LNCaP clone FGC (cell line): ENCODE data around the gene SNAI1.

Experiments used
- DNase-seq: peaks from one replicate; pipeline ENCODE4 v3.0.0-alpha.2; 2011; ENCODE audit warnings: low read depth
- H3K4me3 ChIP-seq: 2 replicates; pipeline ENCODE4 v1.5.1; 2011; ENCODE audit warnings: mild to moderate bottlenecking, low read depth, low read length, control low read depth
- CTCF ChIP-seq: IDR thresholded peaks from 2 replicates; pipeline ENCODE4 v1.5.1; 2012; ENCODE audit warnings: mild to moderate bottlenecking; ENCODE audit not compliant: control insufficient read depth, insufficient read depth; ENCODE audit errors: extremely low read depth

Gene SNAI1

DNA sequence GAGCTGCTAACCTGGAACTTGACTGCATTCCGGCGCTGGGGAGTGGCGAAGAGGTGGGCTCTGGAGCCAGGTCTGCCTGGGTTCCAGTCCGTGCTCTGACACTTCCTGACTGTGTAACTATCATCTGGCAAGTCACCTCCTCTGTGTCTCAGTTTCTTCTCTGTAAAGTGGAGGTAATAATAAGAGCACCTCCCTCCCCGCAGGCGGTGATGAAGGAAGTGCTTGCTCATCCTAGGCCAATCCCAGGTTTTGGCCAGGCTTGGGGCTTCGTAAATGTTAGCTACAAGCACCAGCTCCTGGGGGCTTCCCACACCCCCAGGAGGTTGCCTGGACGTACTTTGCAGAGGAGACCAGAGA, 32.8 kb downstream of the SNAI1 start:
- TF ChIP-seq CTCF = no peak
- DNase-seq = no peak
- no peak overlapping the region for H3K4me3 ChIP-seq

GRCh38 chr20:50015993-50016770, 33.4 kb downstream of the SNAI1 start:
- no peak overlapping the region for H3K4me3 ChIP-seq
- no peak for DNase-seq
- TF ChIP-seq CTCF = no peak

- TF ChIP-seq CTCF = no peak
- no peak overlapping the region for H3K4me3 ChIP-seq
- DNase-seq = no peak
Measured at GRCh38 chr20:50017160-50017559, 34.4 kb downstream of the SNAI1 start.

DNA sequence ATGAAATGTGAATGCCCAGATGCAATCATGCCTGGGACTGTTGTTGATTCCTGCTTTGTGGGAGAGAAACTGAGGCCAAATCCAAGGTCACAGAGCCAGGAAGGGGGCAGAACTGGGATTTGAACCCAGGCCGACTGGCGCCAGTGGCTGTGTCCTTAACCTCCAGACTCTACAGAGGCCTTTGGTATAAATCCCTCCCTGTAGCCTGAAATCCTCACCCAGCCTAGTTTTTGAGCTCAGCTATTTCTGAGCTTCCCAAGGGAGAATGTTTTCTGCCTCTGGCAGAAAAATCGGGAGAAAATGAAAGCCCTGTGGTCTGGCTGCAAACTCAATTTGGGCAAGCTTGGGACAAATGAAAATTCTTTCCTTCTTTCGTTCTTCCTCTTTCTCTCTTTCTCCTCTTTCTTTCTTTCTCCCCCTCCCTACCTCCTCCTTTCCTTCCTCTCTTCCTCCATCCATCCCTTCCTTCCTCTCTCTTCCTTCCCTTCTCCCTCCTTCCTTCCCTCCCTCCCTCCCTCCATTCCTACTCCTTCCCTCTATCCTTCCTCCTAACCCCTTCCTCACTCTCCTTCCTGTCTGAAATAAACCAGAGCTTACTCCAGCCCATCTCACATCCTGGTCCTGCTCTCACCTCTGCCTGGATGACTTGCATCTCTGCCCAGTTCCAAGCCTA, 34.9 kb downstream of the SNAI1 start:
- TF ChIP-seq CTCF = no peak
- no peak for DNase-seq

DNA sequence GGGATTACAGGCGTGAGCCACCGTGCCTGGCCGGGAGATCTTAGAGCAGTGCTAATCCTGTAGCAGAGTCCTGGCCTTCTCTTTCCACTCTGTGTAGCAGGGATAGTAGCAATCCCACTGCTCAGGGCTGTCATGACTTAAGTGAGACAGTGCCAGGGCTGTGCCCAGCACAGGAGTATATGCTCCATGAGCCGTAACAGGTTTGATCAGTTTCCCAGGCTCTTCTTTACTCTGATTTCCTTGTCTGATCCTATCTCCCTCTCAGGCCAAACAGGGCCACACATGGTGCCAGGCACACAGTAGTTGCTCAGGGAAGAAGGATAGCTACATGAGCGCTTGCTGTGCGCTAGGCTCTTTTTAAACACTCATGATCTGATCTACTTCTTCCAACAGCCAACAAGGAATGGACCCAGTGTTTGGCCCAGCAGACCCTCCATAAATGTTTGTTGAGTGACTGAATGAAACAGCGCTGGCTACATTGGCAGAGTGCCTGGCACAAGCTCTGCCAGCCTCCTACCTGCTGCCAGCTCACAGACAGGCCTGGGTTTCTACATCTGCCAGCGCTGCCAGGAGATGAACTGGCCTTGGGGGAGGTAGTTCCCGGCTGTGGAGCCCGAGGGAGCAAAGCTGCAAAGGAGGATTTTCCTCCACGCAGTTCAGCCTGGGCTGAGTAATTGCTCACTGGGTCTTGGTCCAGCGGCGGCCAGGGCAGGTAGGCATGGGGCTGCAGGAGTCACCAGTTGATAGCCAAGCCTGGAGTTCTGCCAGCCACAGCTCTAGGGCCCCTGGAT, 36.9 kb downstream of the SNAI1 start:
- no peak for TF ChIP-seq CTCF
- DNase-seq = peak; percentile 94
- no peak overlapping the region for H3K4me3 ChIP-seq

More for the DNA sequence above, 34.9 kb downstream of the SNAI1 start:
- H3K4me3 ChIP-seq = no peak overlapping the region

GRCh38 chr20:50020288-50020687, 37.5 kb downstream of the SNAI1 start:
- TF ChIP-seq CTCF = no peak
- H3K4me3 ChIP-seq = no peak overlapping the region
- no peak for DNase-seq
